AG08396 (cell line): Measurements from ENCODE around the gene OR2T1.
A peak's percentile ranks its signal among the peaks of the same experiment; 100 is the strongest.
"Not testable (repeated sequence)": the region's sequence is repeated elsewhere in the genome, so short reads cannot be mapped to it uniquely, and the experiment has no call there.

Experiments used
- DNase-seq: peaks from one replicate; pipeline ENCODE4 v3.0.0; 2012; ENCODE audit warnings: low spot score, mixed read lengths

Gene OR2T1

GRCh38 chr1:248402748-248403147 is at the start of gene OR2T1:
Gene OR2T1, plus strand, starts transcription at chr1:248403048. Its CDS starts 3,100 bp downstream, at chr1:248406148.
- no peak for DNase-seq

GRCh38 chr1:248359415-248359814 is 43.4 kb upstream of the OR2T1 start:
- DNase-seq: no peak

GRCh38 chr1:248361121-248361715 is 41.6 kb upstream of the OR2T1 start, which contains the start of gene OR2T4:
Gene OR2T4, plus strand, starts transcription at chr1:248361665. Its CDS starts 0 bp downstream, at chr1:248361665.
- DNase-seq: no peak

- no peak for DNase-seq
These were observed 36.2 kb upstream of the OR2T1 start for GRCh38 chr1:248366609-248367008.

- DNase-seq: no peak
These were observed 30.5 kb upstream of the OR2T1 start for GRCh38 chr1:248372394-248372793.

GRCh38 chr1:248373761-248374160 is 29.1 kb upstream of the OR2T1 start:
- no peak for DNase-seq

- DNase-seq: no peak
These were observed 27.4 kb upstream of the OR2T1 start, which contains the start of gene OR2T6 for GRCh38 chr1:248375446-248375845. Gene OR2T6, plus strand, starts transcription at chr1:248375746. Its CDS starts 11,863 bp downstream, at chr1:248387609.

- DNase-seq: no peak
These were observed 25.9 kb upstream of the OR2T1 start for GRCh38 chr1:248376916-248377315.

GRCh38 chr1:248380854-248381253 is 22.0 kb upstream of the OR2T1 start:
- no peak for DNase-seq

GRCh38 chr1:248388426-248388825 is 14.4 kb upstream of the OR2T1 start:
- DNase-seq: no peak

- DNase-seq: no peak
These were observed 9.8 kb upstream of the OR2T1 start for GRCh38 chr1:248393050-248393449.

- peak; percentile 11 for DNase-seq
These were observed 1.2 kb downstream of the OR2T1 start for GRCh38 chr1:248404024-248404423.

- no peak for DNase-seq
These were observed 4.2 kb downstream of the OR2T1 start for GRCh38 chr1:248406721-248407692.

- no peak for DNase-seq
These were observed 13.4 kb downstream of the OR2T1 start for GRCh38 chr1:248416226-248416625.

GRCh38 chr1:248417854-248418253 is 15.0 kb downstream of the OR2T1 start:
- DNase-seq: no peak

- no peak for DNase-seq
These were observed 18.5 kb downstream of the OR2T1 start for GRCh38 chr1:248421384-248421783.

GRCh38 chr1:248427526-248428191 is 24.8 kb downstream of the OR2T1 start:
- DNase-seq: not testable (repeated sequence)

- DNase-seq: not testable (repeated sequence)
These were observed 25.3 kb downstream of the OR2T1 start for GRCh38 chr1:248428192-248428533.

GRCh38 chr1:248431683-248432082 is 28.8 kb downstream of the OR2T1 start:
- DNase-seq: not testable (repeated sequence)

- DNase-seq: not testable (repeated sequence)
These were observed 29.4 kb downstream of the OR2T1 start for GRCh38 chr1:248432201-248432600.

GRCh38 chr1:248433811-248434415 is 31.1 kb downstream of the OR2T1 start:
- DNase-seq: not testable (repeated sequence)

- not testable (repeated sequence) for DNase-seq
These were observed 32.1 kb downstream of the OR2T1 start for GRCh38 chr1:248434913-248435312.
